HCT116 (cell line): ENCODE results near the gene INPP5E. TPM values are rescaled to one million over a fixed set of nuclear protein-coding genes. Genes with fewer than 3 reads are reported as not detected.

Experiments
- ATAC-seq: fragments of 200-7000 bp; cut with Tn5 transposase; 2 replicates; pipeline ENCODE4 v1.9.1; 2020; ENCODE audit warnings: mild to moderate bottlenecking, moderate library complexity
- BruUV-seq: library from RNA; stranded (reverse); fragments of 400-500 nt; replicated peaks from 2 replicates; lab custom pipeline; 2021; lab: Mats Ljungman, UMichigan
- CTCF ChIA-PET: fragments of 300-600 bp; sonication (Branson Sonifier 250); formaldehyde crosslinking; loops from one replicate; lab custom pipeline; 2021; ENCODE audit warnings: antibody characterized with exemption; lab: Charles Lee
- POLR2A ChIA-PET: fragments of 300-600, 350-600 bp; sonication (Branson Sonifier 250); formaldehyde crosslinking; loops from one replicate; lab custom pipeline; 2021; ENCODE audit warnings: antibody characterized with exemption; lab: Charles Lee
- RAD21 ChIA-PET, 2 experiments: fragments of 300-600 bp; sonication (Branson Sonifier 250); formaldehyde crosslinking; loops; one replicate each; lab custom pipeline; 2023; ENCODE audit warnings: low total read pairs in 2 of 2; ENCODE audit not compliant: uncharacterized antibody in 2 of 2, unreplicated experiment in 2 of 2, low non-redundant PET in 1 of 2; lab: Charles Lee
- DNase-seq: peaks from one replicate; pipeline ENCODE4 v3.0.0-alpha.2; 2010; ENCODE audit warnings: low read depth, low spot score
- H2AFZ ChIP-seq: fragments of 200-600 bp; shearing (Covaris generic), sonication (generic); 2 replicates; pipeline ENCODE4 v1.6.1; 2017; ENCODE audit warnings: low read depth, mixed run types, mixed read lengths, antibody characterized with exemption, low read length; ENCODE audit not compliant: poor library complexity, severe bottlenecking
- H3K27ac ChIP-seq: 2 replicates; pipeline ENCODE4 v1.5.1; 2012; ENCODE audit warnings: low read depth, low read length
- H3K27me3 ChIP-seq: fragments of 200-600 bp; sonication (generic); 2 replicates; pipeline ENCODE4 v1.6.1; 2016; ENCODE audit warnings: mixed run types, low read length, mixed read lengths; ENCODE audit not compliant: insufficient read depth
- H3K36me3 ChIP-seq, 2 experiments: fragments of 200-500 bp in 1 of 2; fragments of 200-600 bp in 1 of 2; sonication (Bioruptor generic) in 1 of 2; sonication (generic) in 1 of 2; 2 replicates each; pipeline versions ENCODE4 v1.5.1 to v1.6.1; 2014 to 2016; ENCODE audit warnings: low read length in 2 of 2, inconsistent platforms in 1 of 2, mixed read lengths in 1 of 2, mixed run types in 1 of 2; ENCODE audit not compliant: insufficient read depth in 2 of 2, control insufficient read depth in 1 of 2
- H3K4me1 ChIP-seq, 2 experiments: fragments of 200-600 bp in 1 of 2; sonication (generic) in 1 of 2; 2 replicates each; pipeline versions ENCODE4 v1.5.1 to v1.6.1; 2012 to 2017; ENCODE audit warnings: low read length in 2 of 2, inconsistent platforms in 1 of 2, mild to moderate bottlenecking in 1 of 2, mixed read lengths in 1 of 2, mixed run types in 1 of 2, moderate library complexity in 1 of 2; ENCODE audit not compliant: insufficient read depth in 2 of 2, control insufficient read depth in 1 of 2
- H3K4me2 ChIP-seq: fragments of 200-600 bp; sonication (generic); 2 replicates; pipeline ENCODE4 v1.6.1; 2017; ENCODE audit warnings: mixed run types, low read length, mixed read lengths
- H3K4me3 ChIP-seq, 2 experiments: fragments of 200-600 bp in 1 of 2; sonication (generic) in 1 of 2; replicated peaks in 1 of 2; 2 replicates each; pipeline ENCODE4 v1.5.1; 2011 to 2016; ENCODE audit warnings: low read length in 2 of 2, control low read depth in 1 of 2, low read depth in 1 of 2, mild to moderate bottlenecking in 1 of 2, mixed read lengths in 1 of 2, mixed run types in 1 of 2
- H3K79me2 ChIP-seq: fragments of 200-600 bp; sonication (generic); 2 replicates; pipeline ENCODE4 v1.6.1; 2017; ENCODE audit warnings: mild to moderate bottlenecking, mixed run types, low read length, moderate library complexity, mixed read lengths; ENCODE audit not compliant: insufficient read depth
- H3K9ac ChIP-seq: fragments of 200-600 bp; sonication (generic); 2 replicates; pipeline ENCODE4 v1.6.1; 2016; ENCODE audit warnings: low read length, mixed read lengths
- H3K9me2 ChIP-seq: fragments of 200-600 bp; sonication (generic), shearing (Covaris generic); 2 replicates; pipeline ENCODE4 v1.6.1; 2017; ENCODE audit warnings: mixed run types, mild to moderate bottlenecking, moderate library complexity; ENCODE audit not compliant: insufficient read depth
- H3K9me3 ChIP-seq, 2 experiments: fragments of 200-500 bp in 1 of 2; fragments of 200-600 bp in 1 of 2; sonication (Bioruptor generic) in 1 of 2; sonication (generic) in 1 of 2; 2 replicates each; pipeline ENCODE4 v1.6.1; 2014 to 2017; ENCODE audit warnings: low read length in 2 of 2, mixed read lengths in 2 of 2, inconsistent platforms in 1 of 2, low read depth in 1 of 2, mild to moderate bottlenecking in 1 of 2, mixed run types in 1 of 2, moderate library complexity in 1 of 2; ENCODE audit not compliant: control insufficient read depth in 1 of 2, insufficient read depth in 1 of 2
- H4K20me1 ChIP-seq: fragments of 200-600 bp; sonication (generic), shearing (Covaris generic); 2 replicates; pipeline ENCODE4 v1.6.1; 2017; ENCODE audit warnings: mixed run types, mild to moderate bottlenecking, moderate library complexity; ENCODE audit not compliant: insufficient read depth
- CTCF ChIP-seq, 3 experiments: fragments of 200-600 bp in 1 of 3; sonication (generic) in 1 of 3; IDR thresholded peaks in 2 of 3; conservative IDR thresholded peaks in 1 of 3; 2 replicates each; pipeline ENCODE4 v1.5.1; 2012 to 2017; ENCODE audit warnings: low read depth in 2 of 3, low read length in 2 of 3, antibody characterized with exemption in 1 of 3, borderline replicate concordance in 1 of 3, control low read depth in 1 of 3, mild to moderate bottlenecking in 1 of 3, mixed read lengths in 1 of 3, mixed run types in 1 of 3, moderate library complexity in 1 of 3; ENCODE audit not compliant: insufficient read depth in 1 of 3
- ELF1 ChIP-seq: IDR thresholded peaks from 2 replicates; pipeline ENCODE4 v1.6.1; 2012; ENCODE audit warnings: low read depth, borderline replicate concordance
- MAX ChIP-seq: IDR thresholded peaks from 2 replicates; pipeline ENCODE4 v1.6.1; 2012
- REST ChIP-seq: IDR thresholded peaks from 2 replicates; pipeline ENCODE4 v1.6.1; 2012; ENCODE audit warnings: low read depth
- ZNF274 ChIP-seq: fragments of 200-500 bp; sonication (Bioruptor generic); IDR thresholded peaks from 2 replicates; pipeline ENCODE4 v1.6.1; 2014; ENCODE audit warnings: mild to moderate bottlenecking, low read depth, low read length, inconsistent platforms
- intact Hi-C: fragments of 100-400 bp; cut with micrococcal nuclease; formaldehyde crosslinking; loops from 2 replicates; pipeline ENCODE4 v1.10.0; 2022
- total RNA-seq: library from RNA; stranded (reverse); gene quantifications from one replicate; pipeline ENCODE4 v1.2.1, GENCODE V29; 2021; ENCODE audit not compliant: unreplicated experiment

INPP5E gene
- total RNA-seq, 1 experiment from 2014 or later, result 23.8 TPM

GRCh38 chr9:136470356-136470755 lies 30.7 kb upstream of the INPP5E start:
- DNase-seq, result no peak
- Histone ChIP-seq H3K9me2 (no peaks in the 10 kb centered on the region), H3K27me3 (no peaks in the 10 kb centered on the region), H3K4me3 (no peak overlapping the region), H3K4me2 (no peak overlapping the region), H3K9ac (no peak overlapping the region), H4K20me1 (no peaks in the 10 kb centered on the region)
- ChIA-PET POLR2A (no interaction called here), CTCF (no interaction called here), RAD21 (no interaction called here)
- no peak for TF ChIP-seq CTCF (IDR thresholded peaks at IDR 0.05 in 2 of 3, conservative IDR thresholded peaks at IDR 0.05 in 1 of 3; ENCODE audit: borderline replicate concordance in 1 of 3, insufficient read depth in 1 of 3, low read depth in 2 of 3, low read length in 2 of 3)
- TF ChIP-seq MAX, result no peak
- TF ChIP-seq REST, result no peak
- no peak for TF ChIP-seq ELF1
- TF ChIP-seq ZNF274, result no peak
- TF ChIP-seq, all 23 proteins: peak for 0
- no peaks in the 10 kb centered on the region for H3K4me1 ChIP-seq
- BruUV-seq, result no TSS peak
- peaks cover 58 to 71% of the 10 kb centered on the region in 2 experiments for H3K36me3 ChIP-seq
- H3K79me2 ChIP-seq, result peaks cover 66% of the 10 kb centered on the region
- H2AFZ ChIP-seq, result no peak overlapping the region
- ATAC-seq, result no peak
- no peaks in the 10 kb centered on the region for H3K9me3 ChIP-seq
- no peak overlapping the region for H3K27ac ChIP-seq
- intact Hi-C loops, result no loop called here
